ENCODE measurements around the gene MRPL24. TPM values are rescaled to one million over a fixed set of nuclear protein-coding genes. Genes with fewer than 3 reads are reported as not detected.

The MRPL24 gene
- total RNA-seq, 2 donors from 2014 or later, result 61.4 to 70.4 TPM

- ATAC-seq, result no peak
- no peak for DNase-seq (ENCODE audit: low spot score in 2 of 2)
- H3K36me3 Mint-ChIP-seq, result no peaks in the 10 kb centered on the region
- peak overlapping the region in 1 of 2 donors; percentile 23 for H3K27ac Mint-ChIP-seq
- no peaks in the 10 kb centered on the region for H3K9me3 Mint-ChIP-seq
Observed at GRCh38 chr1:156708218-156708661, 32.6 kb downstream of the MRPL24 start.

GRCh38 chr1:156707417-156708217, 33.3 kb downstream of the MRPL24 start:
- no peak overlapping the region for H3K27ac Mint-ChIP-seq
- DNase-seq (ENCODE audit: low spot score in 2 of 2) (no peak), ATAC-seq (peak in 1 of 2 donors; percentile 52)
- H3K36me3 Mint-ChIP-seq, result no peaks in the 10 kb centered on the region
- no peaks in the 10 kb centered on the region for H3K9me3 Mint-ChIP-seq

GRCh38 chr1:156706657-156707416, 34.1 kb downstream of the MRPL24 start:
- Mint-ChIP-seq H3K36me3 (no peaks in the 10 kb centered on the region), H3K9me3 (no peaks in the 10 kb centered on the region), H3K27ac (no peak overlapping the region)
- DNase-seq (ENCODE audit: low spot score in 2 of 2) (no peak), ATAC-seq (no peak)

- Mint-ChIP-seq H3K27ac (peak overlapping the region; percentile 36 to 76), H3K9me3 (no peaks in the 10 kb centered on the region), H3K36me3 (no peaks in the 10 kb centered on the region)
- DNase-seq (ENCODE audit: low spot score in 2 of 2), result peak; percentile 61 to 83
- peak; percentile 64 to 82 for ATAC-seq
Observed at GRCh38 chr1:156705918-156706656, 34.8 kb downstream of the MRPL24 start.

GRCh38 chr1:156705321-156705917, 35.5 kb downstream of the MRPL24 start, which contains the start of gene CRABP2:
TSS of gene CRABP2 (minus strand) at chr1:156705583. CDS start at chr1:156705446, 137 bp downstream.
- peak; percentile 27 to 47 for ATAC-seq
- Mint-ChIP-seq H3K36me3 (no peaks in the 10 kb centered on the region), H3K27ac (peak within 1 kb of the TSS; percentile 36 to 76), H3K9me3 (no peaks in the 10 kb centered on the region)
- DNase-seq (ENCODE audit: low spot score in 2 of 2), result no peak

GRCh38 chr1:156704930-156705320, 36.0 kb downstream of the MRPL24 start:
- Mint-ChIP-seq H3K9me3 (no peaks in the 10 kb centered on the region), H3K36me3 (no peaks in the 10 kb centered on the region), H3K27ac (no peak overlapping the region)
- peak in 1 of 2 donors; percentile 60 for DNase-seq (ENCODE audit: low spot score in 2 of 2)
- ATAC-seq, result peak; percentile 42 to 75

- Mint-ChIP-seq H3K9me3 (no peaks in the 10 kb centered on the region), H3K27ac (no peak overlapping the region), H3K36me3 (no peaks in the 10 kb centered on the region)
- DNase-seq (ENCODE audit: low spot score in 2 of 2) (no peak), ATAC-seq (no peak)
Observed at GRCh38 chr1:156704166-156704711, 36.6 kb downstream of the MRPL24 start.

- no peak for ATAC-seq
- no peaks in the 10 kb centered on the region for H3K9me3 Mint-ChIP-seq
Observed at GRCh38 chr1:156703741-156704140, 37.1 kb downstream of the MRPL24 start.

GRCh38 chr1:156703336-156703735, 37.6 kb downstream of the MRPL24 start:
- ATAC-seq (no peak), DNase-seq (ENCODE audit: low spot score in 2 of 2) (no peak)
- no peaks in the 10 kb centered on the region for H3K9me3 Mint-ChIP-seq
- no peak overlapping the region for H3K27ac Mint-ChIP-seq
- H3K36me3 Mint-ChIP-seq, result no peaks in the 10 kb centered on the region

More at GRCh38 chr1:156703741-156704140, 37.1 kb downstream of the MRPL24 start:
- DNase-seq (ENCODE audit: low spot score in 2 of 2), result no peak
- Mint-ChIP-seq H3K36me3 (no peaks in the 10 kb centered on the region), H3K27ac (no peak overlapping the region)

GRCh38 chr1:156700736-156701531, 40.0 kb downstream of the MRPL24 start:
- Mint-ChIP-seq H3K9me3 (no peaks in the 10 kb centered on the region), H3K27ac (no peak overlapping the region), H3K36me3 (no peaks in the 10 kb centered on the region)
- DNase-seq (ENCODE audit: low spot score in 2 of 2), result no peak
- ATAC-seq, result no peak

GRCh38 chr1:156698995-156699394, 41.9 kb downstream of the MRPL24 start:
- H3K27ac Mint-ChIP-seq, result no peak overlapping the region
- no peak for DNase-seq (ENCODE audit: low spot score in 2 of 2)
- no peak for ATAC-seq
- no peaks in the 10 kb centered on the region for H3K9me3 Mint-ChIP-seq
- H3K36me3 Mint-ChIP-seq, result no peaks in the 10 kb centered on the region

- Mint-ChIP-seq H3K27ac (no peak overlapping the region), H3K36me3 (no peaks in the 10 kb centered on the region), H3K9me3 (no peaks in the 10 kb centered on the region)
- DNase-seq (ENCODE audit: low spot score in 2 of 2) (no peak), ATAC-seq (no peak)
Observed at GRCh38 chr1:156697481-156697880, 43.4 kb downstream of the MRPL24 start.

GRCh38 chr1:156696755-156697154, 44.1 kb downstream of the MRPL24 start:
- Mint-ChIP-seq H3K36me3 (no peaks in the 10 kb centered on the region), H3K9me3 (no peaks in the 10 kb centered on the region), H3K27ac (no peak overlapping the region)
- no peak for DNase-seq (ENCODE audit: low spot score in 2 of 2)
- ATAC-seq, result no peak

GRCh38 chr1:156694690-156694962, 46.3 kb downstream of the MRPL24 start:
- Mint-ChIP-seq H3K27ac (no peak overlapping the region), H3K36me3 (no peaks in the 10 kb centered on the region), H3K9me3 (no peaks in the 10 kb centered on the region)
- DNase-seq (ENCODE audit: low spot score in 2 of 2) (no peak), ATAC-seq (no peak)

GRCh38 chr1:156693848-156694689, 46.8 kb downstream of the MRPL24 start:
- DNase-seq (ENCODE audit: low spot score in 2 of 2) (no peak), ATAC-seq (no peak)
- Mint-ChIP-seq H3K36me3 (no peaks in the 10 kb centered on the region), H3K27ac (no peak overlapping the region), H3K9me3 (no peaks in the 10 kb centered on the region)
